GM18508 (cell line): ENCODE results near the gene IL17C.
A peak's percentile ranks its signal among the peaks of the same experiment; 100 is the strongest.

Source experiments
- ATAC-seq: cut with Tn5 transposase; IDR thresholded peaks from one replicate; pipeline ENCODE4 v1.9.1; 2021; ENCODE audit warnings: moderate number of reproducible peaks; ENCODE audit not compliant: insufficient read depth, unreplicated experiment

Gene IL17C

GRCh38 chr16:88640498-88641247, 2.3 kb downstream of the IL17C start:
- no peak for ATAC-seq

GRCh38 chr16:88642881-88643643, 4.7 kb downstream of the IL17C start:
- no peak for ATAC-seq

GRCh38 chr16:88643644-88643932, 5.2 kb downstream of the IL17C start:
- no peak for ATAC-seq

GRCh38 chr16:88645455-88645854, 7.1 kb downstream of the IL17C start:
- no peak for ATAC-seq

- ATAC-seq: no peak
These were observed 7.6 kb downstream of the IL17C start for GRCh38 chr16:88645941-88646340.

- no peak for ATAC-seq
These were observed 8.1 kb downstream of the IL17C start for GRCh38 chr16:88646345-88647034.

- no peak for ATAC-seq
These were observed 9.1 kb downstream of the IL17C start for GRCh38 chr16:88647178-88648070.

- ATAC-seq: no peak
These were observed 11.0 kb downstream of the IL17C start for GRCh38 chr16:88649195-88649923.

GRCh38 chr16:88649924-88650748, 11.8 kb downstream of the IL17C start:
- no peak for ATAC-seq

GRCh38 chr16:88650749-88651275, 12.4 kb downstream of the IL17C start, which contains the start of gene CYBA:
TSS of gene CYBA (minus strand) at chr16:88651053. CDS start at chr16:88651013, 40 bp downstream.
- peak; percentile 33 for ATAC-seq

- peak; percentile 61 for ATAC-seq
These were observed 13.1 kb downstream of the IL17C start for GRCh38 chr16:88651276-88651988.

- no peak for ATAC-seq
These were observed 13.8 kb downstream of the IL17C start for GRCh38 chr16:88651989-88652761.

- no peak for ATAC-seq
These were observed 14.3 kb downstream of the IL17C start for GRCh38 chr16:88652762-88653063.

GRCh38 chr16:88653101-88653500, 14.7 kb downstream of the IL17C start:
- no peak for ATAC-seq

GRCh38 chr16:88653596-88654362, 15.4 kb downstream of the IL17C start:
- ATAC-seq: no peak

GRCh38 chr16:88654363-88655052, 16.1 kb downstream of the IL17C start:
- ATAC-seq: no peak
